GM19043 (cell line): ENCODE measurements around the gene WFIKKN1.

ENCODE experiments used
- ATAC-seq: cut with Tn5 transposase; IDR thresholded peaks from one replicate; pipeline ENCODE4 v1.9.1; 2021; ENCODE audit warnings: low read depth; ENCODE audit not compliant: unreplicated experiment

The WFIKKN1 gene

GRCh38 chr16:630815-631405, at the start of gene WFIKKN1:
Gene WFIKKN1 (plus strand): TSS chr16:630985. CDS start chr16:631254, 269 bp downstream.
- ATAC-seq: no peak

- no peak for ATAC-seq
Measured at GRCh38 chr16:582218-582613, 48.6 kb upstream of the WFIKKN1 start.

GRCh38 chr16:582614-583331, 48.0 kb upstream of the WFIKKN1 start:
- ATAC-seq: no peak

GRCh38 chr16:583470-583814, 47.3 kb upstream of the WFIKKN1 start:
- no peak for ATAC-seq

- no peak for ATAC-seq
Measured at GRCh38 chr16:583815-584591, 46.8 kb upstream of the WFIKKN1 start.

- no peak for ATAC-seq
Measured at GRCh38 chr16:585351-585750, 45.4 kb upstream of the WFIKKN1 start.

- no peak for ATAC-seq
Measured at GRCh38 chr16:586047-586644, 44.6 kb upstream of the WFIKKN1 start.

GRCh38 chr16:586645-587590, 43.9 kb upstream of the WFIKKN1 start:
- ATAC-seq: no peak

GRCh38 chr16:588639-588888, 42.2 kb upstream of the WFIKKN1 start:
- ATAC-seq: peak; percentile 9

- ATAC-seq: peak; percentile 63
Measured at GRCh38 chr16:588889-589657, 41.7 kb upstream of the WFIKKN1 start.

GRCh38 chr16:589658-590187, 41.1 kb upstream of the WFIKKN1 start, which contains the start of gene RAB40C:
Gene RAB40C (plus strand): TSS chr16:590066. CDS start chr16:590292, 226 bp downstream.
- peak; percentile 77 for ATAC-seq

- no peak for ATAC-seq
Measured at GRCh38 chr16:590188-590814, 40.5 kb upstream of the WFIKKN1 start.

GRCh38 chr16:590815-591200, 40.0 kb upstream of the WFIKKN1 start:
- ATAC-seq: no peak

GRCh38 chr16:591231-591630, 39.6 kb upstream of the WFIKKN1 start:
- no peak for ATAC-seq

- no peak for ATAC-seq
Measured at GRCh38 chr16:591892-592517, 38.8 kb upstream of the WFIKKN1 start.

- ATAC-seq: no peak
Measured at GRCh38 chr16:592518-593306, 38.1 kb upstream of the WFIKKN1 start.

- no peak for ATAC-seq
Measured at GRCh38 chr16:593406-593805, 37.4 kb upstream of the WFIKKN1 start.

- no peak for ATAC-seq
Measured at GRCh38 chr16:593807-594206, 37.0 kb upstream of the WFIKKN1 start.
